SHP77 treated with DMSO at 0.1 percent for 48 hours (cell line): ENCODE measurements around the gene SERPINB7.

Source experiments
- DNase-seq: peaks from one replicate; lab custom pipeline; 2025; lab: John Stamatoyannopoulos, UW

Gene SERPINB7

GRCh38 chr18:63787673-63788072 lies 12.5 kb downstream of the SERPINB7 start:
- DNase-seq: no peak

GRCh38 chr18:63788447-63789096 lies 13.4 kb downstream of the SERPINB7 start:
- DNase-seq: no peak

GRCh38 chr18:63789327-63789726 lies 14.1 kb downstream of the SERPINB7 start:
- DNase-seq: no peak

- no peak for DNase-seq
Measured at GRCh38 chr18:63795606-63796005, 20.4 kb downstream of the SERPINB7 start.

- no peak for DNase-seq
Measured at GRCh38 chr18:63799189-63799588, 24.0 kb downstream of the SERPINB7 start.

- no peak for DNase-seq
Measured at GRCh38 chr18:63801343-63801742, 26.1 kb downstream of the SERPINB7 start.

- no peak for DNase-seq
Measured at GRCh38 chr18:63808125-63808524, 32.9 kb downstream of the SERPINB7 start.

- DNase-seq: no peak
Measured at GRCh38 chr18:63817441-63818051, 42.3 kb downstream of the SERPINB7 start.

GRCh38 chr18:63818212-63818611 lies 43.0 kb downstream of the SERPINB7 start:
- DNase-seq: no peak

GRCh38 chr18:63819786-63820185 lies 44.6 kb downstream of the SERPINB7 start:
- no peak for DNase-seq

- DNase-seq: no peak
Measured at GRCh38 chr18:63820694-63821093, 45.5 kb downstream of the SERPINB7 start.

- no peak for DNase-seq
Measured at GRCh38 chr18:63823516-63824219, 48.5 kb downstream of the SERPINB7 start.

GRCh38 chr18:63824220-63824525 lies 49.0 kb downstream of the SERPINB7 start:
- no peak for DNase-seq

GRCh38 chr18:63828120-63828519 lies 52.9 kb downstream of the SERPINB7 start:
- DNase-seq: no peak

GRCh38 chr18:63828656-63829055 lies 53.4 kb downstream of the SERPINB7 start:
- no peak for DNase-seq

GRCh38 chr18:63829886-63830285 lies 54.7 kb downstream of the SERPINB7 start:
- no peak for DNase-seq

- no peak for DNase-seq
Measured at GRCh38 chr18:63831080-63831788, 56.0 kb downstream of the SERPINB7 start.

GRCh38 chr18:63832470-63832869 lies 57.3 kb downstream of the SERPINB7 start:
- no peak for DNase-seq

- no peak for DNase-seq
Measured at GRCh38 chr18:63834471-63835113, 59.4 kb downstream of the SERPINB7 start.

- DNase-seq: no peak
Measured at GRCh38 chr18:63836456-63836855, 61.2 kb downstream of the SERPINB7 start.

GRCh38 chr18:63837590-63837989 lies 62.4 kb downstream of the SERPINB7 start:
- DNase-seq: no peak

GRCh38 chr18:63843008-63843407 lies 67.8 kb downstream of the SERPINB7 start:
- no peak for DNase-seq
